Activated CD8-positive, alpha-beta memory T cell treated with anti-CD3 and anti-CD28 coated beads for 4 hours (primary cell): ENCODE data around the gene PP2D1.
"Not testable (repeated sequence)": the region's sequence is repeated elsewhere in the genome, so short reads cannot be mapped to it uniquely, and the experiment has no call there.

ENCODE experiments used
- DNase-seq, 2 donors: peaks; one replicate each; pipeline ENCODE4 v3.0.0-alpha.2; 2020; ENCODE audit warnings: low read depth in 2 of 2

PP2D1 gene

DNA sequence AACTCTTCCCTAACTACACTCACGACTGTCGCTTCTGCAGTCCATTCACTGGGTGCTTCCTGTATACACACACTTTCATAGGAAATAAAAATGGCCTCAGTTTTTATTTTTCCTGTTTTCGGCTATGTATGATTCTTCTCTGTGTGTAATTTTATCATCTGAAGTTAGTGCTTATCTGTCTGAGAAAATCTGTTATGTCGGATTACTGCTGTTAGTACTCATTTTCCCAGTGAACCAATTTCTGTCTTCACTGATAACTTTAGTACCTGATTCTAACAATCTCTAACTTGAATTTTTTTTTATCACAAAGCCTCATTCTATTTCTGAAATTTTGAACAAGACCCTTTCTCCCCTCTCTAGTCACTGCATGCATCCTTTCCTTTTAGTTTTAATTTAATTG, 44.3 kb downstream of the PP2D1 start:
- no peak for DNase-seq

DNA sequence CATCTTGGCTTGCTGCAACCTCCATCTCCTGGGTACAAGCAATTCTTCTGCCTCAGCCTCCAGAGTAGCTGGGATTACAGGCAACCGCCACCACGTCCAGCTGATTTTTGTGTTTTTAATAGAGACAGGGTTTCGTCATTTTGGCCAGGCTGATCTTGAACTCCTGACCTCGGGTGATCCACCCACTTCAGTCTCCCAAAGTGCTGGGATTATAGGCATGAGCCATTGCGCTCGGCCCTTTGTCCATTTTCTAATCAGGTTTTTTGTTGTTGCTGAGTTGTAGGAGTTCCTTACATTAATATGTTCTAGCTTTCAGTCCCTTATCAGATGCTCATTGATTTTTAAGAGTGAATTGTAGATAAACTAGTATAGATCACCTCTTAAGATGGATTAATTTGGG, 44.9 kb downstream of the PP2D1 start:
- no peak for DNase-seq

DNA sequence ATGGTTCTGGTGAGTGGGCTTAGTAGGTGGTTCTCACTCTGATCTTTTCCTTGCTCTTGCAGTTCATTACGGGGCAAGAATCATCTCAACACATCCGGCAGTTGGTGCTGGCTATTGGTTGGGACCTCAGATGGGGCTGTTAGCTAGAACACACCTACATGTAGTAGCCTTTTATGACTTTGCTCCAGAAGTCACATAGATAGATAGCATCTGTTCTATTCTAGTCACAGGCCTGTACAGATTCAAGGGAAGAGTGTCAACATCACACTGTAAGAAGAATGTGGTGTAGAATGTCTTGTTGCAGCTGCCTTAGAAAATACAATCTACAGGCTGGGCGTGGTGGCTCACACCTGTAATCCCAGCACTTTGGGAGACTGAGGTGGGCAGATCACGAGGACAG, 50.1 kb downstream of the PP2D1 start:
- DNase-seq, result no peak

DNA sequence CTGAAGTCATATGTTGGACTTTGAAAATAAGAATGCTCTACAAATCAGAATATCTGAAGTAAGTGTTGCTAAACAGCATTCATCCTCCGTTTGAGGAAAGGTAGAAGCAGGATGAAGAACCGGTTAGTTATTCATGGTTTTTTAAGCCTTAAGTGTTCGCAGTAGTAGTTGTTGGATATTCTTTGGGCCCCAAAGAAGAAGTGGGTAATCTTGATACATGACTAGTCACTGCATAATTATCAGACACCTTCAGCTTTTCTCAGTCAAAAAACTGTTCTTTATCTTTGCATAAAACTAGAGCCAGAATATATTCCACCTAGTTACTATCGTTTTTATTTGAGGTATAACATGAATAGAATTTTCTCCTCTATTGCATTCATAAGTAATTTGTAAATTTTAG, 51.4 kb downstream of the PP2D1 start:
- DNase-seq, result no peak

DNA sequence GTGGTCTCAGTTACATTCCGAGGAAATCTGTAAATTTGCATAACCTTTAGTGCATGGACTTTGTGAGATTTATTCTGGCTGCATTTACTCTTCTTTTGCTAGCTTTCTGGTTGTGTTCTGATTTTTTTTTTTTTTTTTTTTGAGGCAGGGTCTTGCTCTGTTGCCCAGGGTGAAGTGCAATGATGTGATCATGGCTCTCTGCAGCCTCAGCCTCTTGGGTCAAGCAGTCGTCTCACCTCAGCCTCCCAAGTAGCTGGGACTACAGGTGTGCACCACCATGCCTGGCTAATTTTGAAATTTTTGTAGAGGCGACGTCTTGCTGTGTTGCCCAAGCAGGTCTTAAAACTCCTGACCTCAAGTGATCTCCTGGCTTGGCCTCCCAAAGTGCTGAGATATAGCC, 52.6 kb downstream of the PP2D1 start:
- no peak for DNase-seq

DNA sequence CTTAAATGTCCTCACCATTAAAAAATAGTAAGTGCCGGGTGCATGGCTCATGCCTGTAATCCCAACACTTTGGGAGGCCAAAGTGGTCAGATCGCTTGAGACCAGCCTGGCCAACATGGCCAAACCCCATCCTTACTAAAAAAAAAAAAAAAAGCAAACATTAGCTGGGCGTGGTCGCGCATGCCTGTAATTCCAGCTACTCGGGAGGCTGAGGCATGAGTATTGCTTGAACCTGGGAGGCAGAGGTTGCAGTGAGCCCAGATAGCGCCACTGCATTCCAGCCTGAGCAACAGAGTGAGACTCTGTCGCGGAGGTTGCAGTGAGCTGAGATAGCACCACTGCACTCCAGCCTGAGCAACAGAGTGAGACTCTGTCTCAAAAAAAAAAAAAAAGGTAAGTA, 54.7 kb downstream of the PP2D1 start:
- DNase-seq, result not testable (repeated sequence)

DNA sequence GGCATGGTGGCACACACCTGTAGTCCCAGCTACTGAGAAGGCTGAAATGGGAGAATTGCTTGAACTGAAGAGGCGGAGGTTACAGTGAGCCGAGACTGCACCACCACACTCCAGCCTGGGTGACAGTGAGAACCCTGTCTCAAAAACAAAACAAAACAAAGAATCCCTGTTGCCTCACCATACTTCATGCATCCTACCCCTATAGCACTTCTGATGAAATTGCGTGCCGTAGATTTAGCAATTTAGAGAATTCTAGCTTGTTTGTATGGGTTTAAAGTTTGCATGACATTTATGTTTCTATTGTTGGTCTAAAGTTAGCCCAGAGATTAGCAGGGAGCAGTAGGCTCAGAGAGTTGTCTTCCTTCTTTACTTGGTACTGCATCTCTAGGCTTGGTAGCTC, 57.4 kb downstream of the PP2D1 start:
- no peak for DNase-seq

DNA sequence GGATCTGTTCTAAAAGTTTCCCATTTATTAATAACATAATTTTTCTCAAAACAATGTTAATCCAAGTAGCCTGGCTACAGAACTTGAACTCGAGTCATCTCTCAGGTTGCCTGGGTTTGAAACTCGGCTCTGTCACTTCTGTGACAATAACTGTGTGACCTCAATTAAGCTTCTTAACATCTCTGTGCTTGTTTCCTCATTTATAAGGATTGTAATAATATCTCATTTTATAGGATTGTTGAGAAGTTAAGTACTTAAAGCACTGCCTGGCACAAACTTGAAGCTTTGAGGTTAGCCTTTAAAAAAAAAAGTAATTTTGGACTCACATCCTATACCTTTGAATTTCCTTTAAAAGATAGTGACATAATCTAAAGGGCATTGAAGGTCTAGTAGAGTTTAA, 61.7 kb downstream of the PP2D1 start:
- no peak for DNase-seq

DNA sequence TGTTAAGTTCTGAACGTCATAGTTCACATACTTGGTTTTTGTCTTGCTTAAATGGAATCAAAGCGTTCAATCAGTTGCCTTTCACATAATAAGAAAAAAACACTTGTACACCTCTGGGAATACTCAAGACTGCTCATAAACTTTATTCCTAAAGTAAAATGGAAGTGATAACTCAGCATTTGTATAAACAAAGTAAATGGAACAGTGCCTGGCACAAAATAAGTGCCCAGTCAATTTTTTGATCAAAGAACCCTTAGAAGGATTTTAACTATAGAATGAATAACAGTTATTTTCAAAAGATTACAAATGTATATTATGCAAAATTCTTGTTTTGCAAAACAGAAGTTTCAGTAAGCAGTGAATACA, 63.9 kb downstream of the PP2D1 start:
- DNase-seq, result no peak

DNA sequence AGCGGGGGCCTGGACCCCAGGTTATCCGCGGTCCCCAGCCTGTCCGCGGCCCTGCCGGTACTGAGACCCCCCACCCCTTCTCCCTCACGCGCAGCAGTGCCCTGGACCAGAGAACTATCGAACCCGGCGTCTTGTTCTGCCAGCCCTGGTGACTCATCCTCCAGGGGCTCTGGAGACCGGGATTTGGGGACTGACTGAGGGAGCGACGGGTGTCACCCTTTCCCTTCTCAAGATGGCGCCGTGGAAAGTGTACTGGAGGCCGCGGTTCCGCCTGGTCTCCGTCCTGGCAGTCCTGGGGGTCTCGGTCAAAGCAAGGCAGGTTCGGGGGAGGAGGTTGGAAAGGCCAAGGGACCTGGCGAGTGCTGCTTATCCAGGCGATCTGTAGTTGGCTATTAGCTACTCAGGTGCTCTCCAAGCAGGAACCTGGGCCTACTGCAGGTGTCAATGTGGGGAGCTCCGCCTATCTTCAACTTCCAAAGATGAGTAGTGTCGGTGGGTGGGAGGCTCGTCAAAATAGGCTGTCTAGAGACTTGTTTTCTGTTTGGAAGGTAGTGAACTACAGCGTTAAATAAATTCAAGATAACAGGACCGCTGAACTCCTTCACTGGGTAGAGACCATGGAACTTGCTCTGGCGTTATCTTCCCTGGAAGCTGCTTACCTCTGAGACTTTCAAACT, 64.4 kb downstream of the PP2D1 start:
- DNase-seq, result peak; percentile 11 to 19

DNA sequence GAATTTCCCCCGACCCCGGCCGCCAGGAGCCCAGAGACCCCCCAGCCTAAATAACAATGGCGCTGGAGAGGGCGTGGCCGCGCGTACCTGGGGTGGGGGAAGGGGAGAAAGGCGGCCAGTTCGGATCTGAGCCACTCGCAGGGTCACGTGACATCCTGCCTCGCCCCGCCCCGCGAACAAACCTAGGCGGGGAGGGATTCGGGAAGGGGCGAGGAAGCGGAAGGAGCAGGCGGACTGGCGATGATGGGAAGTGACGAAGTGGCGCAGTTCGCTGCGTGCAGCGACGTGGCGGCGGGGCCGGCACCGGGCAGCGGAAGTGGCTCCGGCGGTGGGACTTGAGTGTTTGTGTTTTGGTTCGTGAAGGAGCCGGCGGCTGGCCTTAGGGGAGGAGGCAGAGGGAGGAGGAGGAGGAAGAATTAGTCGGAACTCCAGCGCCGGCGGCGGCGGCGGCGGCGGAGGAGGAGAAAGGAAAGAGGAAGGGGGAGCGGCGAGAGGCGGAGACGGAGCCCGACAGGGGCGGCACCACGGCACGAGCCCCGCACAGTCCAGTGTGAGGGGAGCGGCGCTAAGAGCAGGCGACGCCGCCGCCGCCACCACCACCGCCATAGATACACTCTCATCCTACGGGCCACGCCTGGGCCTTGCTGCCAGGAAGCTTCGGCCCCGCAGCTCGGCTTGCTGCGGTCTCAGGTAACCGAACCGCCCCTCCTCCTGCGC, 65.1 kb downstream of the PP2D1 start, which contains the start of gene RAB5A:
RAB5A (plus strand) TSS at position 266 of the 717 bp plus-strand sequence. CDS start 3,802 bp downstream, outside the sequence.
- DNase-seq, result peak; percentile 90 to 94

DNA sequence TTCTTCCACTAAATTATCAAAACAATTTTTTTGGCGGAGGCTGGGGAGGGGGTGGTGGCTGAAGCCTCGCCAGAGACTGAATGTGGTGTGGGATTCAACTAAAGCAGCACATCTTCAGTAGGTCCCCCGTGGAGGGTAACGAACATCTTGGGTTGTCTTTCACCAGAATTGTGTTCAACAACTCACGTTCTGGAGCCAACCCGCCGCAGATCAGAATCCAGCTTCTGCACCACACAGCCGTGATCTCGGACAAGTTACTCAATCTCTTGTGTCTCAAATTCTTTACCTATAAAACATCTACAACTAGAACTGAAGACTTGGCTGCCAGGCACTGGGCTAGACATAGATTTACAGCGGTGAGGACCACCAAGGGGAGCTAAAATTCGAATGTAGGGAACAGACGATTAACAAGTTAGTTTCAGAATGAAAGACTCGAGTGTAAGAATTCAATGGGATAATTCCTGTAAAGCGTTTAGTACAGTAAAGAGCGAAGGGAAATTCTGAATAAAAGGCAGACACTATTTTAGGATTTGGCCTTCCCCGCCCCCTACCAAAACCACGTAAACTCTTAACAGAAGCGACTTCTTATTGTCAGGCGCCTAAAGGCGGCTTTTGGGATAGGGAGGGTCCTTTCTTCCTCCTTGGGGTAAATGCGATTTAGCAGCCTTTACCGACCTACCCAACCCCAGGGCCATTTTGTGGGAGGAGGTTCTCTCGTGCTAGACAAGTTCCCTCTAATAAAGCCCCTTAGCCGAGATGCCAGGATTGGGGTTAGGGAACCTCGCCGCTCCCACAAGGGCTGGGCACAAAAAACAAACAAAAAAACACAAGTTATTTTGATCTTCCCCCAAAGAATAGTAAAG, 65.9 kb downstream of the PP2D1 start:
- no peak for DNase-seq

DNA sequence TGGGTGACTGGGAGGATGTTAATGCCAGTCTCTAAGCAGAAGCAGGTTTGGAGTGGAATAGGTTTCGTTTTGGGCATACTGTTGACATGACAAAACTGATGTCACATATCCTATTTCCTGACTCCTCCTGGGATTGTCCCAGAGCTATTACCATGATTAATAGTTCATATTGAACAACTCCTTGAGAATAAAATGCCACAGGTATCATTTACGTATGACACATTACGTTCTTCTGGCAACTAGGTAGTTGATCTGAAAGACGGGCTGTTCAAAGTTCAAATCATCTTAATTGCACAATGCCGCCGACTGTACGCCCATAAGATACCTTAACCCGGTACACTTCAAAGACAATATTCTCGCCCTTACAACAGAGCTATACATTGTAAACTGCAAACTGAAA, 66.5 kb downstream of the PP2D1 start:
- DNase-seq, result no peak

DNA sequence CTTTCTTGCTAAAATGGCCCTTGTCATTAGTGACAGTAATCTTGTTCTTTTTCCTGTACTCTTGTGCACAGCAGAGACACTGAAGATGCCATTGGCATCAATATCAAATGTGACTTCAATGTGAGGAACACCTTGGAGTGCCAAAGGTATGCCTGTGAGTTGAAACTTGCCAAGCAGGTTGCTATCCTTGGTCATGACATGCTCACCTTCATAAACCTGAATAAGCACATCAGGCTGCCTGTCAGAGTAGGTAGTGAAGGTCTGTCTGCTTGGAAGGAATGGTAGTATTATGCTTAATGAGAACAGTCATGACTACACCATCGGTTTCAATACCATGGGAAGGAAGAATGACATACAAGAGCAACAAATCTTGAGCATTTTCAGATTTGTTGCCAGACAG, 71.4 kb downstream of the PP2D1 start:
- DNase-seq, result no peak

DNA sequence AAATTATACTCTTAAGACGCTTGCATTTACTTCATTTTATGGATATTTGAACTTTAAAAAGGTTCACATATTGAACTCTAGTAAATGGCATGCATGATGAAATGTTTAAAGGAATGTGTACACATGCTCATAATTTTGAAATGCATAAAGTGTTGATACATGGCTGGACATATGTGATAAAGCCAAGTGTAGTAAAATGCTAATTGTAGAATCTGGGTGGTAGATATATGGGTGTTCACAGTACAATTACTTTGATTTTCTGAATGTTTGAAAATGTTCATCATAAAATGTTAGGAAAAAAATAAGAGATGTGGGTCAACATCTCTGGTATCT, 73.8 kb downstream of the PP2D1 start:
- no peak for DNase-seq

DNA sequence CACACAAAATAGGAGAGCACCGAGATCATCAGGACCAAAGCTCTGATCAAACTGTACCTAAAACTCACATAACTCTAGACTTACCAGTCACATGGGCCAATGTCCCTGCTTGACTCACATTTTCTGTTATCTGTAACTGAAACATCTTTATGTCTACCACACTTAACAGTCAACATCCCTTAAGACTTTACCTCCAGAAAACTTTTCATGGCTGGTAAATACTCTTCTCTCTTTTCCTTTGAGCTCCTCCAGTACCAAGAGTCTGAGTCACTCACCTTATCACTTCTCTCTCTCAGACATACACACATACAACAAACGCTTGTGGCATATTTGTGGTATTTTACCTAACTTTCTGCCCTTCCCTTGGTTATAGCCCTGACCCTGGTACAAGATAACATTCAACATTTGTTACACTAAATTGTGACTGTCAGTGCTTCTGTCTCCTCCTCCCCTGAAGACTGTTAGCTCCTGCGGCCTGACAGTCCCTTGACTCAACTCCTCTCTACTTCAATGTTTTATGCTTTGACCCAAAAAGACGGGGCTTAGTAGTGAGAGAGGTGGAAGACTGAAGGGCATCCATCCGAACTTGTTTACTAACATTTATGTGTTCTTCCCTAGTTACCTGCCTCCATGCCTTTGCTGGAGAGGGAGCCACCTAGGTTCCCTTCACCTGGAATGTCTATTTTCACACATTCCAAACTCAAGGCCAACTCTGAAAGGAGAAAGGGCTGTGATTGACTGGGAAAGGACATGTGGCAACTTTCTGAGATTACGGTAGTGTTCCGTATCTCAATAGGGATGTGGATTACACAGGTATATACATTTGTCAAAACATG, 74.4 kb downstream of the PP2D1 start:
- no peak for DNase-seq
